Measurements from ENCODE around the gene RFPL2.
"Not testable (repeated sequence)": the region's sequence is repeated elsewhere in the genome, so short reads cannot be mapped to it uniquely, and the experiment has no call there.

Gene RFPL2

DNA sequence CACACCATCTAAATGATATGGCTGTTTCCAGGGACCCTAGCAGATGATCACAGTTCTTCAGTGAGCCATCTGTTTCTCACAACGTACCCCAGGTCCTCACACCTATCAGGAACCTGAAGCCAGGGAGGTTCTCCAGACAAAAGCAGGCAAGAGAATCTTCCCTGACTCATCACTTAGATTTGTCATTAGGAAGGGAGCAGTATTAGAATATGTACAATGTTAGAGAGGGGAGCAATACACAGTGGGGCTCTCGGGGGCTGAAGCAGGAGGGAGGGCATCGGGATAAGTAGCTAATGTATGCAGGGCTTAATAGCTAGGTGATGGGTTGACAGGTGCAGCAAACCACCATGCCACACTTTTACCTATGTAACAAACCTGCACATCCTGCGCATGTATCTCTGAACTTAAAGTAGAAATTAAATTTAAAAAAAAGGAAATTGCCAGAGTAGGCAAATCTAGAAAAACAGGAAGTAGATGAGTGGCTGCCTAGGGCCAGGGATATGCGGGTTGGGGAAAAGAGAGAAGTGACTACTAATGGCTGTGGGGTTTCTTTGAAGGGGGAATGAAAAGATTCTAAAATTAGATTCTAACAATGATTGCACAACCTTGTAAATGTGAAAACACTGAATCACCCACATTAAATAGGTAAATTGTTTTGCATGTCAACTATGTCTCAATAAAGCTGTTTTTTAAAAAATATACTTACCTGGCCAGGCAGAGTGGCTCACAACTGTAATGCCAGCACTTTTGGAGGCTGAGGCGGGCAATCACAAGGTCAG lies 60.2 kb downstream of the RFPL2 start:
- DNase-seq: no peak
- H3K4me1 ChIP-seq (ENCODE audit: low read length): no peaks in the 10 kb centered on the region
- H3K9me3 ChIP-seq (replicated peaks; ENCODE audit: insufficient read depth, low read length): no peaks in the 10 kb centered on the region
- no peaks in the 10 kb centered on the region for H3F3A ChIP-seq (ENCODE audit: insufficient read depth, low read length)
- H3K4me3 ChIP-seq (ENCODE audit: low read length): no peak overlapping the region
- TF ChIP-seq, protein P1, sequence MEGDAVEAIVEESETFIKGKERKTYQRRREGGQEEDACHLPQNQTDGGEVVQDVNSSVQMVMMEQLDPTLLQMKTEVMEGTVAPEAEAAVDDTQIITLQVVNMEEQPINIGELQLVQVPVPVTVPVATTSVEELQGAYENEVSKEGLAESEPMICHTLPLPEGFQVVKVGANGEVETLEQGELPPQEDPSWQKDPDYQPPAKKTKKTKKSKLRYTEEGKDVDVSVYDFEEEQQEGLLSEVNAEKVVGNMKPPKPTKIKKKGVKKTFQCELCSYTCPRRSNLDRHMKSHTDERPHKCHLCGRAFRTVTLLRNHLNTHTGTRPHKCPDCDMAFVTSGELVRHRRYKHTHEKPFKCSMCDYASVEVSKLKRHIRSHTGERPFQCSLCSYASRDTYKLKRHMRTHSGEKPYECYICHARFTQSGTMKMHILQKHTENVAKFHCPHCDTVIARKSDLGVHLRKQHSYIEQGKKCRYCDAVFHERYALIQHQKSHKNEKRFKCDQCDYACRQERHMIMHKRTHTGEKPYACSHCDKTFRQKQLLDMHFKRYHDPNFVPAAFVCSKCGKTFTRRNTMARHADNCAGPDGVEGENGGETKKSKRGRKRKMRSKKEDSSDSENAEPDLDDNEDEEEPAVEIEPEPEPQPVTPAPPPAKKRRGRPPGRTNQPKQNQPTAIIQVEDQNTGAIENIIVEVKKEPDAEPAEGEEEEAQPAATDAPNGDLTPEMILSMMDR (IDR thresholded peaks at IDR 0.05; ENCODE audit: low read length): no peak
- TF ChIP-seq EZH2phosphoT487 (IDR thresholded peaks at IDR 0.05; ENCODE audit: low read length): no peak
- H3K36me3 ChIP-seq (replicated peaks; ENCODE audit: insufficient read depth, low read length): no peaks in the 10 kb centered on the region
- H3K9ac ChIP-seq (ENCODE audit: low read length): no peak overlapping the region
- no peak overlapping the region for H3K27ac ChIP-seq (ENCODE audit: low read length)
- no peak overlapping the region for H3K4me2 ChIP-seq (ENCODE audit: low read depth, low read length)
- H3K79me2 ChIP-seq (ENCODE audit: low read length): no peaks in the 10 kb centered on the region
- H3K27me3 ChIP-seq (replicated peaks; ENCODE audit: insufficient read depth, low read length): no peaks in the 10 kb centered on the region
- H2AFZ ChIP-seq (ENCODE audit: low read length): no peak overlapping the region
- no peaks in the 10 kb centered on the region for H3K9me2 ChIP-seq (replicated peaks; ENCODE audit: insufficient read depth, low read length)
- H4K20me1 ChIP-seq (ENCODE audit: insufficient read depth, low read length): no peaks in the 10 kb centered on the region

DNA sequence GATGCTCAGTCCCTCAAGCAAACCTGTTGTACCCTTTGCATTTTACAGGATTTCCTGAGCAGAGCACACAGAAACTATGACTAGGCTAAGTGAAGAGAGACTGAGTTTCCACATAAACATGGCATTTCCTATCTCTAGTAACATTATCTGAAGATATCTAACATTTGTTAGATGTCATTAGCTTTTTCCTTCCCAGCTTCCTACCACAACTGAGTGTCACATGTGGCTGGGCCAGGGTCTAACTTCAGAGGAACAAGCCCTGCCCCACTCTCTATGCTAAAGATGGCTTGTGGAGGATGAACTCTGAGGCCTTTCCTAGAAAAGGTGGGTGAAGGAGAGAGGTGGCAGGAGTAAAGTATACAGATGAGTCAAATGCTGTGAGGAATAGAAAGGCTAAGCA lies 62.3 kb downstream of the RFPL2 start:
- Histone ChIP-seq H2AFZ (ENCODE audit: low read length) (no peak overlapping the region), H3K4me1 (ENCODE audit: low read length) (no peaks in the 10 kb centered on the region), H3K79me2 (ENCODE audit: low read length) (no peaks in the 10 kb centered on the region), H3K9ac (ENCODE audit: low read length) (no peak overlapping the region), H4K20me1 (ENCODE audit: insufficient read depth, low read length) (no peaks in the 10 kb centered on the region), H3F3A (ENCODE audit: insufficient read depth, low read length) (peaks cover 5% of the 10 kb centered on the region; the same call in 1 of the 2 replicates), H3K9me2 (replicated peaks; ENCODE audit: insufficient read depth, low read length) (no peaks in the 10 kb centered on the region), H3K27me3 (replicated peaks; ENCODE audit: insufficient read depth, low read length) (no peaks in the 10 kb centered on the region), H3K4me2 (ENCODE audit: low read depth, low read length) (no peak overlapping the region), H3K27ac (ENCODE audit: low read length) (no peak overlapping the region), H3K4me3 (ENCODE audit: low read length) (no peak overlapping the region), H3K36me3 (replicated peaks; ENCODE audit: insufficient read depth, low read length) (no peaks in the 10 kb centered on the region), H3K9me3 (replicated peaks; ENCODE audit: insufficient read depth, low read length) (no peaks in the 10 kb centered on the region)
- TF ChIP-seq EZH2 (optimal IDR thresholded peaks at IDR 0.05; ENCODE audit: low read depth, low read length): no peak
- TF ChIP-seq, protein P1 (IDR thresholded peaks at IDR 0.05; ENCODE audit: low read length): no peak
- no peak for TF ChIP-seq EZH2phosphoT487 (IDR thresholded peaks at IDR 0.05; ENCODE audit: low read length)
- no peak for DNase-seq

DNA sequence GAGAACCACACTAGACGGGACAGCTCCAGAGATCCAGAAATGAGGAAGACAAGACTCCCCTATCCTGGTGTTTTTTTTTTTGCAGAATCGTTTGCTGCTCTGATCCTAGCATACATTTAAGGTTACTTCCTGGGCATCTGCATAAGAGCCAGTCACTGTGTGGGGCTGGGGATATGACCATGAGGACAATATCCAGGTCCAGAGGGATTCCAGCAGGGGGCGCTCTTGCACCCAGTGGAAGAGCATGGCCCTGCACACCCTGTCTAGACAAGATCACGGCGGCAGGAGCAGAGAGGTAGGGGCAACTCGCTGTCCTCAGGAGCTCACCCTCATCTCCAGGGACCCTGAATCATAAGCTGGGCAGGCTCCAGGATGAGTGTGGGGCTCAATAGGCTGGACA lies 64.2 kb downstream of the RFPL2 start:
- TF ChIP-seq, protein P1 (IDR thresholded peaks at IDR 0.05; ENCODE audit: low read length): peak; percentile 45
- H3K9me2 ChIP-seq (replicated peaks; ENCODE audit: insufficient read depth, low read length); H4K20me1 ChIP-seq (ENCODE audit: insufficient read depth, low read length); H3K4me2 ChIP-seq (ENCODE audit: low read depth, low read length); H3K9me3 ChIP-seq (replicated peaks; ENCODE audit: insufficient read depth, low read length); H3K4me3 ChIP-seq (ENCODE audit: low read length); H3K79me2 ChIP-seq (ENCODE audit: low read length); DNase-seq; H2AFZ ChIP-seq (ENCODE audit: low read length); H3K9ac ChIP-seq (ENCODE audit: low read length); H3F3A ChIP-seq (ENCODE audit: insufficient read depth, low read length); H3K4me1 ChIP-seq (ENCODE audit: low read length); H3K27me3 ChIP-seq (replicated peaks; ENCODE audit: insufficient read depth, low read length); H3K36me3 ChIP-seq (replicated peaks; ENCODE audit: insufficient read depth, low read length); H3K27ac ChIP-seq (ENCODE audit: low read length): not testable (repeated sequence)
